HepG2 (cell line): Measurements from ENCODE around the gene LGI4. TPM values are rescaled to one million over a fixed set of nuclear protein-coding genes. Genes with fewer than 3 reads are reported as not detected.

ENCODE experiments used
- ATAC-seq: fragments of 200-7000 bp; cut with Tn5 transposase; 3 replicates; pipeline ENCODE4 v1.9.1; 2020; ENCODE audit warnings: mild to moderate bottlenecking, moderate library complexity
- BruUV-seq: library from RNA; stranded (reverse); fragments of 400-500 nt; replicated peaks from 2 replicates; lab custom pipeline; 2021; lab: Mats Ljungman, UMichigan
- CTCF ChIA-PET: fragments of 300-600 bp; formaldehyde crosslinking; extraction: SDS; loops from one replicate; lab custom pipeline; 2021; ENCODE audit warnings: low total read pairs, inconsistent platforms, low intra/inter-chr PET ratio; lab: Yijun Ruan, JAX
- POLR2A ChIA-PET: fragments of 350-600 bp; sonication (Branson Sonifier 250); formaldehyde crosslinking; loops from one replicate; lab custom pipeline; 2020; ENCODE audit warnings: antibody characterized with exemption, inconsistent platforms; lab: Yijun Ruan, JAX
- DNase-seq: peaks from one replicate; pipeline ENCODE4 v3.0.0-alpha.2; 2015; ENCODE audit warnings: low spot score
- FAIRE-seq: peaks from 3 replicates; lab custom pipeline; 2011; peaks lifted over from hg19 to GRCh38; lab: Jason Lieb, UNC
- H2AFZ ChIP-seq: one replicate; pipeline ENCODE4 v1.6.1; 2011; ENCODE audit warnings: low read length, inconsistent platforms
- H3K27ac ChIP-seq: fragments of 300-600 bp; 3 replicates; pipeline ENCODE4 v1.8.0; 2011; ENCODE audit warnings: mixed run types, mild to moderate bottlenecking, mixed read lengths, low read length, inconsistent platforms; ENCODE audit not compliant: insufficient read depth; ENCODE audit errors: extremely low read length
- H3K27me3 ChIP-seq, 2 experiments: fragments of 200-600 bp in 1 of 2; 2 replicates in 1 of 2; 3 replicates in 1 of 2; pipeline versions ENCODE4 v1.6.0 to v1.8.0; 2011; ENCODE audit warnings: low read length in 2 of 2, mild to moderate bottlenecking in 2 of 2, moderate library complexity in 2 of 2, inconsistent platforms in 1 of 2; ENCODE audit not compliant: insufficient read depth in 2 of 2, control insufficient read depth in 1 of 2
- H3K36me3 ChIP-seq, 2 experiments: fragments of 200-600 bp in 1 of 2; replicated peaks in 1 of 2; 2 replicates in 1 of 2; 3 replicates in 1 of 2; pipeline versions ENCODE4 v1.5.1 to v1.8.0; 2011; ENCODE audit warnings: low read length in 2 of 2, inconsistent platforms in 1 of 2; ENCODE audit not compliant: insufficient read depth in 2 of 2, control insufficient read depth in 1 of 2
- H3K4me1 ChIP-seq: 2 replicates; pipeline ENCODE4 v1.5.1; 2012; ENCODE audit warnings: low read length, inconsistent platforms; ENCODE audit not compliant: insufficient read depth
- H3K4me2 ChIP-seq: 2 replicates; pipeline ENCODE4 v1.6.0; 2011; ENCODE audit warnings: low read depth, low read length, inconsistent platforms
- H3K4me3 ChIP-seq, 3 experiments: fragments of 200-600 bp in 1 of 3; sonication (generic), shearing (Covaris generic) in 1 of 3; replicated peaks in 1 of 3; 2 replicates each; pipeline ENCODE4 v1.5.1; 2011 to 2016; ENCODE audit warnings: low read length in 3 of 3, inconsistent platforms in 2 of 3, low read depth in 2 of 3, mild to moderate bottlenecking in 2 of 3, control low read depth in 1 of 3, mixed read lengths in 1 of 3; ENCODE audit not compliant: insufficient read depth in 1 of 3
- H3K79me2 ChIP-seq: one replicate; pipeline ENCODE4 v1.6.1; 2011; ENCODE audit warnings: low read length, inconsistent platforms; ENCODE audit not compliant: insufficient read depth
- H3K9ac ChIP-seq: 2 replicates; pipeline ENCODE4 v1.6.0; 2011; ENCODE audit warnings: mild to moderate bottlenecking, low read depth, low read length, inconsistent platforms; ENCODE audit not compliant: insufficient read depth
- H3K9me3 ChIP-seq: 2 replicates; pipeline ENCODE4 v1.5.1; 2012; ENCODE audit warnings: mild to moderate bottlenecking, low read length
- H4K20me1 ChIP-seq: 2 replicates; pipeline ENCODE4 v1.6.0; 2011; ENCODE audit warnings: inconsistent platforms, mild to moderate bottlenecking, low read length, moderate library complexity; ENCODE audit not compliant: insufficient read depth
- DMTF1 ChIP-seq: sonication (generic); formaldehyde crosslinking; IDR thresholded peaks from 2 replicates; pipeline ENCODE4 v1.4.0; 2020; ENCODE audit warnings: mild to moderate bottlenecking, missing genetic modification reagents
- HIC2 ChIP-seq: sonication (generic); formaldehyde crosslinking; IDR thresholded peaks from 2 replicates; pipeline ENCODE4 v1.9.0; 2022; ENCODE audit warnings: low read depth, missing genetic modification reagents
- PATZ1 ChIP-seq: sonication (generic); formaldehyde crosslinking; IDR thresholded peaks from 2 replicates; pipeline ENCODE4 v1.4.0; 2020; ENCODE audit warnings: missing genetic modification reagents
- ZNF280B ChIP-seq: sonication (generic); formaldehyde crosslinking; IDR thresholded peaks from 2 replicates; pipeline ENCODE4 v1.5.0; 2020; ENCODE audit warnings: missing genetic modification reagents, mild to moderate bottlenecking, borderline replicate concordance
- ZNF687 ChIP-seq: sonication (generic); formaldehyde crosslinking; IDR thresholded peaks from 2 replicates; pipeline ENCODE4 v1.5.1; 2020; ENCODE audit warnings: mild to moderate bottlenecking, missing genetic modification reagents, moderate library complexity
- ZNF768 ChIP-seq: sonication (generic); formaldehyde crosslinking; IDR thresholded peaks from 2 replicates; pipeline ENCODE4 v1.4.0; 2020; ENCODE audit warnings: missing genetic modification reagents
- WGBS: methylation state at CpG from one replicate; pipeline ENCODE4 v1.1.6; 2017; ENCODE audit warnings: low lambda C conversion rate; 5-methylcytosine and 5-hydroxymethylcytosine counted together
- in situ Hi-C: cut with HindIII; loops from 2 replicates; pipeline ENCODE4 v1.10.0; 2017; ENCODE audit warnings: low pct_unique_long_range_greater_than_20kb; ENCODE audit not compliant: extremely low pct_ligation_motif_present
- intact Hi-C: fragments of 100-400 bp; cut with micrococcal nuclease; formaldehyde crosslinking; loops from one replicate; pipeline ENCODE4 v1.10.0; 2022; ENCODE audit not compliant: unreplicated experiment
- polyA plus RNA-seq, 8 experiments: library from polyadenylated mRNA; depleted of rRNA in 3 of 8; stranded (reverse) in 7 of 8; unstranded in 1 of 8; fragments of >200 nt; fragmentation: Illumina TruSeq in 4 of 8; extraction: Trizol in 4 of 8; gene quantifications; 2 replicates each; pipeline versions ENCODE4 v1.2.1 to v1.2.3, GENCODE V29; 2011 to 2016; ENCODE audit warnings: low read depth in 4 of 8, missing spikeins in 1 of 8, mixed read lengths in 1 of 8; ENCODE audit not compliant: insufficient read depth in 1 of 8
- total RNA-seq, 5 experiments: library from RNA; depleted of rRNA; stranded (reverse); fragments of >200 nt; fragmentation: Illumina TruSeq; extraction: Trizol; gene quantifications; 2 replicates each; pipeline ENCODE4 v1.2.3, GENCODE V29; 2016; ENCODE audit warnings: low read depth in 1 of 5

The LGI4 gene
- total and polyA plus RNA-seq, 2 of the 13 experiments (the other 11 are each of a cell fraction or from before 2014, with no cell fraction given), result 2.8 TPM; not detected in 1

- ChIA-PET POLR2A (no interaction called here), CTCF (interaction anchor here (1.0 to 2.0 kb wide), 2 partner anchors 24 to 117 kb away, joined by 3 to 7 read pairs; no protein-coding TSS in a partner anchor)
- Histone ChIP-seq H3K27me3 (peaks cover 0 to 14% of the 10 kb centered on the region in 2 experiments; a peak in 3 of 5 replicates), H3K36me3 (no peaks in the 10 kb centered on the region), H3K79me2 (no peaks in the 10 kb centered on the region), H3K9ac (no peak overlapping the region), H2AFZ (no peak overlapping the region), H3K4me1 (peaks cover 24% of the 10 kb centered on the region), H3K27ac (no peak overlapping the region), H3K9me3 (no peaks in the 10 kb centered on the region), H3K4me2 (peak overlapping the region; percentile 50), H3K4me3 (no peak overlapping the region), H4K20me1 (no peaks in the 10 kb centered on the region)
- intact Hi-C loops, result loop anchor here (2.0 kb wide), 1 partner anchor 24 kb away; no protein-coding TSS in a partner anchor
- peak; percentile 88 for ATAC-seq
- peak; percentile 86 for FAIRE-seq
- BruUV-seq, result no TSS peak
- 21% methylated on average over 14 of the region's 36 CpGs for WGBS
- DNase-seq, result peak; percentile 54
- in situ Hi-C loops, result no loop called here
- TF ChIP-seq DMTF1 (CRISPR knock-in tag) (no peak), ZNF768 (CRISPR knock-in tag) (peak; percentile 14; the same call in 1 of the 2 replicates), HIC2 (CRISPR knock-in tag) (no peak), PATZ1 (CRISPR knock-in tag) (peak; percentile 33; the same call in 1 of the 2 replicates), ZNF280B (CRISPR knock-in tag) (no peak), ZNF687 (CRISPR knock-in tag) (peak; percentile 56)
Measured at GRCh38 chr19:35090506-35091214, 44.2 kb downstream of the LGI4 start.
